Astrocyte of the spinal cord (primary cell): ENCODE results near the gene TANGO2.
A peak's percentile ranks its signal among the peaks of the same experiment; 100 is the strongest.

Source experiments
- DNase-seq: peaks from one replicate; pipeline ENCODE4 v3.0.0; 2011; ENCODE audit warnings: low read depth, low spot score
- H3K4me3 ChIP-seq: 2 replicates; pipeline ENCODE4 v1.5.1; 2011; ENCODE audit warnings: low read depth, mild to moderate bottlenecking, low read length, moderate library complexity
- in situ Hi-C: cut with HindIII; loops from 2 replicates; pipeline ENCODE4 v1.10.0; 2017; ENCODE audit warnings: low sequenced_read_pairs
- TF ChIP-seq, protein P1 (sequence below): IDR thresholded peaks from 2 replicates; pipeline ENCODE4 v1.5.1; 2012; ENCODE audit warnings: low read depth, mild to moderate bottlenecking, low read length, inconsistent platforms

Gene TANGO2

DNA sequence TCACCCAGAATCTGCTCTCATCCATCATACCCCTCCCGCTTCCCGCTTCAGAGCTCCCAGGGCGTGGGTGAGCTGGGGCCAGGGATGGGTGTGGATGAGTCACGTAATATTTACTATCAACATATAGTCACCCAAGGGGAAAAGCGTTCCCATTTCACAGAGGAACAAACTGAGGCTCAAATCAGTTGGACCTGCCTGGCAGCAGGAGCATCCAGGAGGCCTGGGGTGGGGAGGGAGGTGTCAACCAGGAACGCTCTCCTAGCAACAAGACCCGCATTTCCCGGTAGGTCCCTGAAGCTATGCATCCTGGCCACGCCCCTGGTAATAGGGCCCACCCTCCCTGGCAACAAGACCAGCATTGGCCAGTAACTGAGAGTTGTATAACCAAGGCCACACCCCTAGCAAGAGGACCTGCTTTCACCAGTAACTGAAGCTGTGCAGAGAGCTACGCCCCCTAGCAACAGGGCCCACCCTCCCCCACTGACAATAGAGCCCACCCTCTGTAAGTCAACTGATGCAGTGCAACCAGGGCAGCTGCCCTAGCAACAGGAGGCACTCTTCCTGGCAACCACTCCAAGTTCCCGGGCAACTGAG lies 46.5 kb upstream of the TANGO2 start:
- in situ Hi-C loops: no loop called here
- TF ChIP-seq, protein P1, sequence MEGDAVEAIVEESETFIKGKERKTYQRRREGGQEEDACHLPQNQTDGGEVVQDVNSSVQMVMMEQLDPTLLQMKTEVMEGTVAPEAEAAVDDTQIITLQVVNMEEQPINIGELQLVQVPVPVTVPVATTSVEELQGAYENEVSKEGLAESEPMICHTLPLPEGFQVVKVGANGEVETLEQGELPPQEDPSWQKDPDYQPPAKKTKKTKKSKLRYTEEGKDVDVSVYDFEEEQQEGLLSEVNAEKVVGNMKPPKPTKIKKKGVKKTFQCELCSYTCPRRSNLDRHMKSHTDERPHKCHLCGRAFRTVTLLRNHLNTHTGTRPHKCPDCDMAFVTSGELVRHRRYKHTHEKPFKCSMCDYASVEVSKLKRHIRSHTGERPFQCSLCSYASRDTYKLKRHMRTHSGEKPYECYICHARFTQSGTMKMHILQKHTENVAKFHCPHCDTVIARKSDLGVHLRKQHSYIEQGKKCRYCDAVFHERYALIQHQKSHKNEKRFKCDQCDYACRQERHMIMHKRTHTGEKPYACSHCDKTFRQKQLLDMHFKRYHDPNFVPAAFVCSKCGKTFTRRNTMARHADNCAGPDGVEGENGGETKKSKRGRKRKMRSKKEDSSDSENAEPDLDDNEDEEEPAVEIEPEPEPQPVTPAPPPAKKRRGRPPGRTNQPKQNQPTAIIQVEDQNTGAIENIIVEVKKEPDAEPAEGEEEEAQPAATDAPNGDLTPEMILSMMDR: no peak
- peak; percentile 77 for DNase-seq
- no peak overlapping the region for H3K4me3 ChIP-seq

DNA sequence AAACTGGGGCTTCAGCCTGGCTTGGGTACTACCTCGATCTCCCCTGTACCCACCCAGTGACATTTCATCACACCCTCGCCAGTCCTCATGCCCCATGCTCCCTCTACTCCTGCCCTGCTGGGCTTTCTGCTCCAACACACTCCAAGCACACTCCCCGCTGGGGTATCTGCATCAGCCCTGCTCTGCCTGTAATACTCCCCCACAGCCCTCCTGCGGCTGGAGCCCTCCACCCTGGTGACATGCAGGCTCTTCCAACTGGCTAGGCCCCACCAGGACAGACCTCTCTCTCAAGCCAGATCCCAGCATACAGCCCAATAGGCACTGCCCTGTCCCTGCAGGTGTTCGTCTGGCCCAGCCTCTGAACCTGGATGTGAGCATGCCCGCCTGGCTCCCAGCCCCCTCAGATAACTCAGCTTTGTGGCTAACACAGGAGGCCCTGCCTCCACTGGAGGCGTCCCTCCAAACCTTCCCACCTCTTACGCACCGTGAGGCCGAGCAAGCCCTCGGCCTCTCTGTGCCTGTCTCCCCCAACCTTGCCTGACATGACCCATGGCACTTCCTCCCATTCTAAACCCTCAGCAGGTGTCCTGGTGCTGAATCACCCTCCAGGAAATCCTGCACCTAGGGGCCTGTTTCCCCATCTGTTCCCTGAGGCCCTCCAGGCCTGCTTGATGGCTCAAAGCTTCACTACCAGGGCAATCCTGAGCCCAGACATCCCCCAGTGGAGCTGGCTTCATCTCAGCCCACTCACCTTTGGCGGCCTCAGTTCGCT lies 45.8 kb upstream of the TANGO2 start:
- TF ChIP-seq, protein P1: no peak
- no peak for DNase-seq
- no peak overlapping the region for H3K4me3 ChIP-seq
- in situ Hi-C loops: no loop called here

DNA sequence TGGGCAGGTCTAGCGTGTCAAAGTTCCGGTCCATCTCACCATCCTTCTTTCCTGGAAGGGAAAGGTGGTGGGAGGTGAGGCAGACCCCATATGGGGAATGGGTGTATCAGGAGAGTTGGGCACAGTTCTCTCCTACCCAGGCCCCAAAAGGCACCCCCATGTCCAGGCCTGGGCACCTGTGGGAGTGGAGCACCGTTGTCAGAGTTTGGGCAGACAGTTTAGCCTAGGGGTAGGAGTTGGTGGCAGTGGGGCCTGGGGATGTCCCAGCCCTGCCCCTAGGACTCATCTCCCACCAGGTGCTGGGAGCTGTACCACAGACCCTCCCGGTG lies 45.2 kb upstream of the TANGO2 start:
- TF ChIP-seq, protein P1: no peak
- DNase-seq: no peak
- H3K4me3 ChIP-seq: no peak overlapping the region
- in situ Hi-C loops: no loop called here

DNA sequence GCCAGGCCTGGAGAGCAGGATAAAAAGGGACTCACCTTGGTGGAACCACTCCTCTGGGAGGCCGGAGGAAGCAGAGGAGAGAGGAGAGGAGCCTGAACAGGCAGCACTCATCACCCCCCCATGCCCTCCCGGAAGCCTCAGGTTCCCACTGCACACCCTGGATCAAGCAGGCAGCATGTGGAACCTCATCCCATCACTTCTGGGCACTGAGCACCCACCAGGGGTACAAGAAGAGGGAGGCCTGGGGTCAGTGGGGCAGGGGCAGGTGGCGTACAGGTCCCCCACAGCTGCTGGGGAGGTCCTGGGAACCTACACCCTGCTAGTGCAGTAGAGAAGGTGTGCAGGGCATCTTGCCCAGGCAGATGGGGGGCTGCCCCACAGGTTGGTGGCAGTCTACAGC lies 44.2 kb upstream of the TANGO2 start:
- in situ Hi-C loops: no loop called here
- TF ChIP-seq, protein P1: no peak
- no peak overlapping the region for H3K4me3 ChIP-seq
- no peak for DNase-seq

DNA sequence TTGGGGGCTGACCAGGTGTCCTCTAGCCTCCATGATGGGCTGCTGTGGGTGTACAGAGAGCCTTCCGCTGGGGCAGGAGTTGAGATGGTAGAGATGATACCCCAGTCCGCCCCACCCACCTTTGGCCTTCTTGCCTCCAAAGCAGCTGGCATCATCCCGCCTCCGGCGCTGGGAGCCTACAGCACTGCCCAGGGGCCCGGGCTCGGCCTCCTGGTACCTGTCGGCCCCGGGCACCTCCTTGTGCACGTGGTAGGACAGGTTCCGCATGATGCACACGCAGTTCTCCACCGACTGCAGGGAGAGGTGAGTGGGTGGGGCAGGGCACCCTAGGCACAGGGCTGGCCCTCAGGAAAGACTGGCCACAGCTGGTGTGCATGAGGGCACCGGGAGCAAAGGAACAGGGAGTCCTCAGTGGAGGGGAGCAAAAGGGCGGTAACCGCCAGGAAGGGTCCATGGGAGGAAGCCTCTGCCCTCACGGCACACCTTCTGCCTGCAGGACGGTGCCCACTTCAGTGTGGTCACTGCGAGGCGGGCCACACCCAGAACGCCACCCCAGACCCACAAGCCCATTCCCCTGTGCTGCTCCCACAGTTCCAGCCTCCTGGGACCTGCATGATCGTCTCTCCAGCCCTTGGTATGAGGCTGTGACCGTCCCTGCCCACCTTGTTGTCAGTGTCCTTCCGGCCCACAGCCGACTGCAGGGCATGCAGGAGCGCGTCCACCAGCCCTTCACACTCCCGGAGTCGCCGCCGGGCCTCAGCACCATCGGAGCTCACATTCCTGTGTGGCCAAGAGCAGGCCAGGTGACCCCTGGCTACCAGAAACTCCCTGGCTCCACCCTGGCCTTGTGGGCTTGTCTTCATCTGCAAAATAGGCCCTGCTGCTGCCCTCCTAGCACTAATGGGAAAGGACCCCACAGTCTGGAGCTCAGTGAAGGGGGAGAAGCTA lies 43.3 kb upstream of the TANGO2 start:
- TF ChIP-seq, protein P1: no peak
- no peak for DNase-seq
- no peak overlapping the region for H3K4me3 ChIP-seq
- in situ Hi-C loops: no loop called here

DNA sequence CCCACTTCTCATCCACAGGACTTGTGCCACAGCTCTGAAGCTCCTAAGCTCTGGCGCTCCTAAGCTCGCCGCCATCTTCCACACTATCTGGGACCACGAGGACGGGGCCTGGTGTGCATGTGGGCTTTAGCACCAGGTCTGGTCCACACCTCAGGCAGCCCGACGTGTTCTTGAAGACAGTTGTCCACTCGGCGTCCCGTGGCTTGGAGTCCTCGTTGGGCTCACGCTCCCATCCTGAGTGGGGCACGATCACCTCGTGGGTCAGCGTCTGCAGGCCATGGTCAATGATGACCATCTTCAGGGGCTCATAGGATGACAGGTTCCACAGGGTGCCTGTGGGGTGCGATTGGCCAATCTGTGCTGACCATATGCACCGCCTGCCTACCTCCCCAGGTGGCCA lies 42.2 kb upstream of the TANGO2 start:
- TF ChIP-seq, protein P1: no peak
- in situ Hi-C loops: no loop called here
- no peak for DNase-seq
- no peak overlapping the region for H3K4me3 ChIP-seq
